Measurements from ENCODE around the gene SYNGR3.

The SYNGR3 gene

GRCh38 chr16:1989209-1990100 lies at the start of gene SYNGR3:
Gene SYNGR3, plus strand, starts transcription at chr16:1989970. Its CDS starts 133 bp downstream, at chr16:1990103.
- peak within 1 kb of the TSS; percentile 50 for H3K27ac ChIP-seq (ENCODE audit: low read depth, low read length)
- H3K27me3 ChIP-seq (ENCODE audit: control insufficient read depth, insufficient read depth, low read length), result peaks cover 26% of the 10 kb centered on the region
- H3K9me3 ChIP-seq (ENCODE audit: control insufficient read depth, insufficient read depth, low read length), result no peaks in the 10 kb centered on the region
- peak within 1 kb of the TSS; percentile 78 for H3K4me3 ChIP-seq (ENCODE audit: low read depth, low read length)
- peaks cover 18% of the 10 kb centered on the region for H3K36me3 ChIP-seq (ENCODE audit: control insufficient read depth, insufficient read depth, low read length)
- peaks cover 28% of the 10 kb centered on the region for H3K4me1 ChIP-seq (ENCODE audit: control insufficient read depth, insufficient read depth, low read length)
- no peak within 1 kb of the TSS for H3K9ac ChIP-seq (ENCODE audit: low read depth, low read length)

GRCh38 chr16:1940273-1941161 lies 49.3 kb upstream of the SYNGR3 start:
- Histone ChIP-seq H3K9ac (ENCODE audit: low read depth, low read length) (no peak overlapping the region), H3K36me3 (ENCODE audit: control insufficient read depth, insufficient read depth, low read length) (peaks cover 26% of the 10 kb centered on the region), H3K27ac (ENCODE audit: low read depth, low read length) (no peak overlapping the region), H3K4me3 (ENCODE audit: low read depth, low read length) (no peak overlapping the region), H3K27me3 (ENCODE audit: control insufficient read depth, insufficient read depth, low read length) (no peaks in the 10 kb centered on the region), H3K4me1 (ENCODE audit: control insufficient read depth, insufficient read depth, low read length) (peaks cover 9% of the 10 kb centered on the region), H3K9me3 (ENCODE audit: control insufficient read depth, insufficient read depth, low read length) (no peaks in the 10 kb centered on the region)

- Histone ChIP-seq H3K4me3 (ENCODE audit: low read depth, low read length) (no peak overlapping the region; the same call in 1 of the 2 replicates), H3K9me3 (ENCODE audit: control insufficient read depth, insufficient read depth, low read length) (no peaks in the 10 kb centered on the region), H3K36me3 (ENCODE audit: control insufficient read depth, insufficient read depth, low read length) (peaks cover 26% of the 10 kb centered on the region), H3K9ac (ENCODE audit: low read depth, low read length) (no peak overlapping the region), H3K4me1 (ENCODE audit: control insufficient read depth, insufficient read depth, low read length) (peaks cover 9% of the 10 kb centered on the region), H3K27ac (ENCODE audit: low read depth, low read length) (no peak overlapping the region), H3K27me3 (ENCODE audit: control insufficient read depth, insufficient read depth, low read length) (no peaks in the 10 kb centered on the region)
Observed at GRCh38 chr16:1941162-1942046, 48.4 kb upstream of the SYNGR3 start.

- no peak overlapping the region for H3K27ac ChIP-seq (ENCODE audit: low read depth, low read length)
- peaks cover 26% of the 10 kb centered on the region for H3K36me3 ChIP-seq (ENCODE audit: control insufficient read depth, insufficient read depth, low read length)
- H3K4me3 ChIP-seq (ENCODE audit: low read depth, low read length), result peak overlapping the region; percentile 78
- no peak overlapping the region for H3K9ac ChIP-seq (ENCODE audit: low read depth, low read length)
- H3K9me3 ChIP-seq (ENCODE audit: control insufficient read depth, insufficient read depth, low read length), result no peaks in the 10 kb centered on the region
- no peaks in the 10 kb centered on the region for H3K27me3 ChIP-seq (ENCODE audit: control insufficient read depth, insufficient read depth, low read length)
- H3K4me1 ChIP-seq (ENCODE audit: control insufficient read depth, insufficient read depth, low read length), result peaks cover 9% of the 10 kb centered on the region
Observed at GRCh38 chr16:1942047-1942809, 47.5 kb upstream of the SYNGR3 start.

- Histone ChIP-seq H3K36me3 (ENCODE audit: control insufficient read depth, insufficient read depth, low read length) (peaks cover 21% of the 10 kb centered on the region), H3K9ac (ENCODE audit: low read depth, low read length) (no peak within 1 kb of the TSS), H3K9me3 (ENCODE audit: control insufficient read depth, insufficient read depth, low read length) (no peaks in the 10 kb centered on the region), H3K4me1 (ENCODE audit: control insufficient read depth, insufficient read depth, low read length) (peaks cover 9% of the 10 kb centered on the region), H3K27me3 (ENCODE audit: control insufficient read depth, insufficient read depth, low read length) (no peaks in the 10 kb centered on the region), H3K4me3 (ENCODE audit: low read depth, low read length) (peak within 1 kb of the TSS; percentile 78), H3K27ac (ENCODE audit: low read depth, low read length) (no peak within 1 kb of the TSS)
Observed at GRCh38 chr16:1942810-1943726, 46.7 kb upstream of the SYNGR3 start, which contains the start of gene MSRB1. Gene MSRB1, minus strand, starts transcription at chr16:1943199. Its CDS starts 43 bp downstream, at chr16:1943156.

- H3K4me1 ChIP-seq (ENCODE audit: control insufficient read depth, insufficient read depth, low read length), result peaks cover 9% of the 10 kb centered on the region
- no peak overlapping the region for H3K4me3 ChIP-seq (ENCODE audit: low read depth, low read length)
- 0 out of 2 replicates have a peak, but pooled peaks cover 6% of the 10 kb centered on the region for H3K36me3 ChIP-seq (ENCODE audit: control insufficient read depth, insufficient read depth, low read length)
- H3K27ac ChIP-seq (ENCODE audit: low read depth, low read length), result no peak overlapping the region
- H3K9me3 ChIP-seq (ENCODE audit: control insufficient read depth, insufficient read depth, low read length), result no peaks in the 10 kb centered on the region
- no peaks in the 10 kb centered on the region for H3K27me3 ChIP-seq (ENCODE audit: control insufficient read depth, insufficient read depth, low read length)
- no peak overlapping the region for H3K9ac ChIP-seq (ENCODE audit: low read depth, low read length)
Observed at GRCh38 chr16:1944612-1945199, 45.1 kb upstream of the SYNGR3 start.

GRCh38 chr16:1945559-1946391 lies 44.0 kb upstream of the SYNGR3 start:
- no peaks in the 10 kb centered on the region for H3K27me3 ChIP-seq (ENCODE audit: control insufficient read depth, insufficient read depth, low read length)
- no peaks in the 10 kb centered on the region for H3K9me3 ChIP-seq (ENCODE audit: control insufficient read depth, insufficient read depth, low read length)
- no peak overlapping the region for H3K9ac ChIP-seq (ENCODE audit: low read depth, low read length)
- H3K4me3 ChIP-seq (ENCODE audit: low read depth, low read length), result no peak overlapping the region
- H3K27ac ChIP-seq (ENCODE audit: low read depth, low read length), result no peak overlapping the region
- peaks cover 9% of the 10 kb centered on the region for H3K4me1 ChIP-seq (ENCODE audit: control insufficient read depth, insufficient read depth, low read length)
- H3K36me3 ChIP-seq (ENCODE audit: control insufficient read depth, insufficient read depth, low read length), result 0 out of 2 replicates have a peak, but pooled peaks cover 1% of the 10 kb centered on the region

- Histone ChIP-seq H3K4me1 (ENCODE audit: control insufficient read depth, insufficient read depth, low read length) (peaks cover 9% of the 10 kb centered on the region), H3K4me3 (ENCODE audit: low read depth, low read length) (no peak overlapping the region), H3K9me3 (ENCODE audit: control insufficient read depth, insufficient read depth, low read length) (no peaks in the 10 kb centered on the region), H3K36me3 (ENCODE audit: control insufficient read depth, insufficient read depth, low read length) (no peaks in the 10 kb centered on the region), H3K9ac (ENCODE audit: low read depth, low read length) (no peak overlapping the region), H3K27me3 (ENCODE audit: control insufficient read depth, insufficient read depth, low read length) (no peaks in the 10 kb centered on the region), H3K27ac (ENCODE audit: low read depth, low read length) (no peak overlapping the region)
Observed at GRCh38 chr16:1946495-1947368, 43.0 kb upstream of the SYNGR3 start.
